CD1c-positive myeloid dendritic cell (primary cell): ENCODE measurements around the gene RPS6KA5.
A peak's percentile ranks its signal among the peaks of the same experiment; 100 is the strongest.
"Not testable (repeated sequence)": the region's sequence is repeated elsewhere in the genome, so short reads cannot be mapped to it uniquely, and the experiment has no call there.

Experiments
- DNase-seq: peaks from one replicate; pipeline ENCODE4 v3.0.0-alpha.2; 2016; ENCODE audit errors: extremely low spot score

RPS6KA5 gene

DNA sequence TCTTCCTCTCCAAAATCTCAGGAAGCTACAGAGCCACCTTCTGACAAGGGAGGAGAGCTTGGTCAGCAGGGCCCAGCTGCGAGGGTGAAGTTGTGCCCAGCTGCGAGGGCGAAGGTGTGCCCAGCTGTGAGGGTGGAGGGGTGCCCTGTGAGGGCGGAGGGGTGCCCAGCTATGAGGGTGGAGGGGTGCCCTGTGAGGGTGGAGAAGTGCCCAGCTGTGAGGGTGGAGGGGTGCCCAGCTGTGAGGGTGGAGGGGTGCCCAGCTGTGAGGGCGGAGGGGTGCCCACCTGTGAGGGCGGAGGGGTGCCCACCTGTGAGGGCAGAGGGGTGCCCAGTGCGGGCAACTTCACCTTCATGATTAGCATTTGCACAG lies 223.8 kb downstream of the RPS6KA5 start:
- no peak for DNase-seq

DNA sequence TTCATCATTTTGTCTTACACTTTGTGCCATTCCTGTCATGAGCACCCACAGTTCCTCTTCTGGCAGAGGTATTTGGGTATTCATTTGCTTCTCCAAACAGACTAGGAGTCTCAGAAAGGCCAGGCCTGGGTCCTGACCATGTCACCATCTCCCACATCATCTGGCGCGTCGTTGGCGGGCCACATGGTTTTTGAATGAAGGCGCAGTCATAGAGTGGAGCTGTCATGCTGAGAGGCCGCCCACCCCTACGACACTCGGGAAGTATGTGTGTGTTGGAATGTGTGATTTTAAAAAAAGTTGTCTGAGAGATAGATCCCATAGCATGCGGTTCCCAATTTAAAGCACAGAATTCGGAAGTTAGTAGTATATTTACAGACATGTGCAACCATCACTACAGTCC lies 228.6 kb downstream of the RPS6KA5 start:
- DNase-seq = no peak

- DNase-seq = no peak
Observed at GRCh38 chr14:90830931-90831701, 229.3 kb downstream of the RPS6KA5 start.

GRCh38 chr14:90829677-90830076 lies 230.8 kb downstream of the RPS6KA5 start:
- no peak for DNase-seq

GRCh38 chr14:90828642-90829487 lies 231.6 kb downstream of the RPS6KA5 start:
- peak; percentile 85 for DNase-seq

DNA sequence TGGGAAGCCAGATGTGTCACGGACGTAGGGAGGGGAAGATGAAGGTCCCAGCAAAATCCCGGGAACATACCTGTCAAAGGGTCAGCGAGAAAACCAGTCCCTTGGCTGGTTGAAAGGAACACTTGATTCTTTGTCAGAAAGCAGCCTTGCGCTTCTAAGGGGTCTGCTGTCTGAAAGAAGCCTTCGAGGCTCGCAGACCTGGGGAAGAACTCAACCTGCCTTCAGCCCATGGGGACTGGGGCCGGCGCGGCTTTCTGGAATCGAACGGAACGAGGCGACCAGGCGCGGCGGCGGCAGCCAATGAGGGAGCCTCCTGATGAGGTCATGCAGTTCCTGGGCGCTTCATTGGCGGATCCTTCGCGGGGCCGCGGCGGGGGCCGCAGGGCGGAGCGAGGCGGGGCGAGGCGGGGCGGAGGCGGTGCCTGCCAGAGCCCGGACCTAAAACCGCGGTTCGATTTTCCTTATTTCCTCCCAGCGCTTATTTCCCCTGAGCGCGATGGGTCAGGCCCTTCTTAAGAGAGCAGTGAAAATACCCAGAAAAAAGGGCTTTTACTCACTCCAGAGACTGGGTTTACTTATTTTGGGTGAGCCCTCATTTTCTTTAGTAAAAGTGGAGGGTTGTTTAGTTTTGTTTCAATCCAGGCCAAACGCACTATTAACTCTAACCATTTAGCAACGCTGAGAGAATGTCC lies 232.4 kb downstream of the RPS6KA5 start:
- peak; percentile 95 for DNase-seq

- not testable (repeated sequence) for DNase-seq
Observed at GRCh38 chr14:90823542-90823941, 236.9 kb downstream of the RPS6KA5 start.

DNA sequence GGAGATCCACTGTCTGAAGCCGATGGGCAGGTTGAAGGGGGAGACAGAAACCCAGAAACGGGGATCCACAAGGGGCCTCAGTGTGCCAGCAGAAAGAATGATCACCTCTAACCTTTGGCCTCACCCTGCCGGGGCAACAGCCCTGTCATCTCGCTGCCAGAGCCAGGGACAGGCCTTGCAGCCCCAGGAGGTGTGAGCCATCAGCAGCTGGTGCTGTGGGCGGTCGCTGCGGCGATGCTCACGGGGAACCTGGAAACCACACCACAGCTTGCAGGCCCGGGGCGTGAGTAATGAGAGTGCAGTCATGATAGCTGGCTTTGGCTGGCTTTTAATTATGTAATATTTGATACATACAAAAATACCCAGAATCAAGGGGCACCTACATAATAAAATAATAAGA lies 239.5 kb downstream of the RPS6KA5 start:
- DNase-seq = peak; percentile 65

DNA sequence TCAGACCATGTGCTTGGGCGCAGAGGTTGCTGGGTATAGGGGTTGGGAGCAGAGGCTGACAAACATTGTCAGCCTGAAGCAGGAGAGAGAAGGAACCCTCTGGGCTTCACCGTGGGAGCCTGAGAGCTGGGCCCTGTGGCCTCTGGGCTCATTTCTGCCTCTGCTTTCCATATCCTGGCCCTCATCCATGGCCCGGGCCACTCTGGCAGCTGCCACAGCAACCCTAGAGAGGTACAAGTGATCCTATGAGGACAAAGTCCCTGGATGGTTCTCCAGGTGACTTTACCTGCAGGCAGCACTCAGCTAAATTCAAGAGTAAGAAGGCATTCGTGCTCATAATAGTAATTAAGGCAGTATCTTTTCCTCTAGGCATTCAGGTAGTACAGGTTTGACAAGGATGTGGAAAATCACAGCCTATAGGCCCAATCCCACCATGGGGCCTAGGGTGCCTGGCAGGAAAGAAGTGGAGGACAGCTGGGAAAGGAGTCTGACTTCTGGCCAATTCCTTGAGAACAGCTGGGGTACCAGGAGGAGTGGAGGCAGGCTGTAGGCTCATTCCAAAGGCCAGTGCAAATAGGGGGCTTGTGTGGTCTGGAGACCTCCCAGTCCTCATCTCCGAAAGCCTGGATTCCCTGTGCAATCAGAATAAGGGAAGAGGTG lies 240.6 kb downstream of the RPS6KA5 start:
- DNase-seq = no peak

DNA sequence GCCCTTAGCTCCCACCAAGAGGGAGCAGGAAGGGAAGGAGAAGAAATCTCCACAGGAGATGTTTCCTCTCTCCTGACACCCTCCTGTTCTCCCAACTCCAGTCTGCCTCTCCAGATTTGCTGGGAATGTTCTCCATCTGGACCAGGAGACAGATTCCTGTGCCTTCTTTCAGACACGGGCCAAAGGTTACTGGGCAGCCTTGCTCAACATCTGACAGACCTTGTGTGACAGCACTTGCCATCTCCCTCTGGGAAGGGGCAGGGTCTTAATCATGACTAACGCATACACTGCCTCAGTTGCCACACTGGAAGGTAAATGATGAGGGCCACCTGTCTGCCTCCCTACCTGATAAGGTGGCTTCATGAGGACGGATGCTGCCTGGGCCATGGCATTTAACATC lies 241.7 kb downstream of the RPS6KA5 start:
- DNase-seq = no peak

DNA sequence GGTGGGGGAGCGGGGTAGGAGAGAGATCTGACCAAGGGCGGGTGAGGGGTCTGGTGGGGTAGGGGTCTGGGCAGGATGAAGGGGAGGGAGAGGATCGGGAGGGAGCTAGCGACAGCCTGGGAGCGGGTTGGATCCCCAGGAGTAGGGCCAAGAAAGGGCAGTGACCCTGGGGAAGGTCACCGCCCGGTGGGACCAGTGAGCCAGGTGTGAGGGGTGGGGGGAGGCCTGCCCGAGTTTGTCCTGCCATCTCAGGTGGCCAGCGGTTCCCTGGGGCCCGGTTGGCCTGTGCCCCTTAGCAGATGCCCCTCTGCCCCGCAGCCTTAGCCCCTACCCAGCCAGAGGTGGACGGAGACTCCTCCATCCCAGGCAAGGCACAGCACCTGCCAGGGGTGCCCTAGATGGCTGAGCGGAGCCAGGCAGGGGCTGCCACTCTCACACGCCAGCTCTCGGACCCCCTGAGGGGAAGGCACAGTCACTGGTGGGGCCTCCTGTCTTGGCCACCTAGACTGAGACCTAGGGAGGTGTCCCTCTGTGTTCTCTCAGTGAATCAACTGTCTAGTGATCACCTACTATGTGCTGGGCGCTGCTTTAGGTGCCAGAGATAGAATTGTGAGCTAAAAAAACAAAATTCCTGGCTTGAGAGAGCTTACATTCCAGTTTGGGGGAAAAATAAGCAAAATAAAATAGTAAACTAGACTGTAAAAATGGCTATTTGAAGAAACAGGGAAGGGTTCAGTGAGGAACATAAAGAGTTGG lies 243.6 kb downstream of the RPS6KA5 start:
- DNase-seq = no peak

DNA sequence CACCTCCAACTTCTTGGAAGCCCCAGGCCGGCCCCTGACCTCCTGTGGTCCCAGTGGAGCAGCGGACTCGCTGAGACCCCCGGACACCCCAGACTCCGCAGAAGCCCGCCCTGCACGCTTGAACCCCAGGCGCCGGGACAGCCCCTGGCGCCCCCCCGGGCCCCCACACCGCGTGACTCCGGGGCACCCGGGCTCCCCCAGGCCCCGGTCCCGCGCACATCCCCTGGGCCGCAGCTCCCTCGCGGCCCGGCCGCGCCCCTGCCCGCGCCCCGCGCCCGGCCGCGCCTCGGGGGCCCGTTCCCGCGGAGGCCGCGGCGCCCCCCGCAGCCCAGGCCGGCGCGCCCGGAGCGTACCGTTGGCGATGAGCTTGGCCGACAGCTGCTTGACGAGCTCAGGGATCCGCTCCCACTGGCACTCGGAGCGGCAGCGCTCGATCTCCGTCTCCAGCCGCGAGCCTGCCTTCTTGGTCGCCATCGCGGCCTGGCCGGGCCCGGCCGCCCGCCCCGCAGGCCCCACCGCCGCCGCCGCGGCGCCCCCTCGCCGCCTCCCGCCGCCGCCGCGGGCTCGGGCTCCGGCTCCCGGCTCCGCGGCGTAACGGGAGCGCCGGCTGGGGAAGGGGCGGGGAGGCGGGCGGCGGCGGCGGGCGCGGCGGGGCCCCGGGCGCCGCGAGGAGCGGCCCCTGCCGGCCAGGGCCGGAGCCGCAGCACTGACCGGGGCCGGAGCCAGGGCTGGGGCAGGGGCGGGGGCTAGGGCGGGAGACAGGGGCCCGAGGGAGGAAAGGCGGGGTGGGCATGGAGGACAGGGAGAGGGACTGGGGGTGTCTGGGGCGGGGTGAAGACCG lies 244.4 kb downstream of the RPS6KA5 start, which contains the start of gene TTC7B:
TSS of gene TTC7B (minus strand) at position 609 of the 841 bp plus-strand sequence. CDS start at position 474, 135 bp downstream.
- peak; percentile 69 for DNase-seq

- DNase-seq = no peak
Observed at GRCh38 chr14:90815572-90815821, 244.9 kb downstream of the RPS6KA5 start.

- no peak for DNase-seq
Observed at GRCh38 chr14:90814806-90815571, 245.5 kb downstream of the RPS6KA5 start.

DNA sequence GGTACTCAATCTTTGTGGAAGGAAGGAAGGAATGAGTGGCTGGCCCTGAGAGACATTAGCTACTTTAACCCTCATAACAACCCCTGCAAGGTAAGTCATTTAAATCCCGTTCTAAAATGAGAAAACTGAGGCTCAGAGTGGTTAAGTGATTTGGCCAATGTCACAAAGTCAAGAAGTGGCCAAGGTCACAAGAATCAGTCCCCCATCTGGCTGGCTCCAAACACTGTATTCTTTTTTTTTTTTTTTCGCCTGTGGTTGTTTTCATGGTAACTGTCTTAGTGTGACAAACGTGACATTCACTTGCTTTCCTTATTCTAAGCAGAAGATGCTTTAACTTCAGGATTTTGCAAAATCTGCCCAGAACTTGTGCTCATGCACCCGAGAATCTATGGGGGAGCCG lies 247.0 kb downstream of the RPS6KA5 start:
- no peak for DNase-seq

DNA sequence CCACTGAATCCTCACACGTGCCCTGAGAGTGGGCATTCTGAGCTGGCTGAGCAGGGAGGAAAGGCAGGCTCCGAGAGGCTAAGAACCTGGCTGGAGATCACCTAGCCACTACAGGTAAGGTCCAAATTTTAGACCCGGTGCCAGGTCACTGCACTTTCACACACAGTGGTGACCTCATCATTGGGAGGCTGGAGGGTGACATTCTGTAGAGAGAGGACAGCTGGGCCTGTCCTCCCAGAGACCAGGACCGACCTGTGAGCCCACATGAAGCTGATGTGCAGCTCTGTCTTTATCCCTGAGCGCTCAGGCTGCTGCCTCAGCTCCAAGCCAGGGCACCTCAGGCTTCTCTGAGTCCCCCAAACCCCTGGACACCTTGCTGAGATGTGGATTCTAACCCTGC lies 248.3 kb downstream of the RPS6KA5 start:
- DNase-seq = no peak

DNA sequence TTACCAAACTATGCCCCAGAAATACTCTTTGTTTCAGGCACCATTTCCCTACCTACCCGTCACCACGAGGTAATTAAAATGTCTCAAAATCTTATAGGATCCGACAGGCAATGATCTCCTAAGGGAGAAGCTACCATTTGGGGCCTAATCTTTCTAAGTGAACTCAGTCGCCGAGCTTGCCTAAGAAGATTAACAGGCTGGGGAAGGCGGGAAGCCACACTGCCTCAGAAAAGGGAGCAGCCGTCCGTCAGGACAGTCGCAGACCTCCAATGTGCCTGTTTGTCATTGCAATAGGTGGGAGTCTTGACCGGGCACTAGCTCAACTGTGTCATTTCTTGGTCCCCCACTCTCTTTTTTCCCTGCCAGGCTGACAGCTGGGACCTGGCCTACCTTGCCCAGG lies 248.8 kb downstream of the RPS6KA5 start:
- DNase-seq = no peak

DNA sequence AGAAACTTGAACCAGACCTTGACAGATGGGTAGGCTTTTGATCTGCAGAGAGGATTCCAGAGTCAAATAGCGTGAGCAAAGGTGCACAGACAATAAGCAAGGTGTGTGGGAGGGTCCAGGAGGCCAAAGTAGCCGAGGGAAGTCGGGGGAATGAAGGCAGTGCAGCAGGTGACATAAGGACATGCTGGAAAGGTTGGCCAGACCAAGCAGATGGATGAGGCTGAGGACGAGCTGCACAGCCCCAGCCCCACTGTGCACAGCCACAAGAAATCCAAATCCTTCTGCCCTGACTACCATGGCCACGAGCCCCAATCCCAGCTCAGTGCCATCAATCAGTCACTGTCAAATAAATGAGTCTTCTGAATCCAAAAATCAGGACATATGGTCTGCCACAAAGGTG lies 249.6 kb downstream of the RPS6KA5 start:
- DNase-seq = no peak

DNA sequence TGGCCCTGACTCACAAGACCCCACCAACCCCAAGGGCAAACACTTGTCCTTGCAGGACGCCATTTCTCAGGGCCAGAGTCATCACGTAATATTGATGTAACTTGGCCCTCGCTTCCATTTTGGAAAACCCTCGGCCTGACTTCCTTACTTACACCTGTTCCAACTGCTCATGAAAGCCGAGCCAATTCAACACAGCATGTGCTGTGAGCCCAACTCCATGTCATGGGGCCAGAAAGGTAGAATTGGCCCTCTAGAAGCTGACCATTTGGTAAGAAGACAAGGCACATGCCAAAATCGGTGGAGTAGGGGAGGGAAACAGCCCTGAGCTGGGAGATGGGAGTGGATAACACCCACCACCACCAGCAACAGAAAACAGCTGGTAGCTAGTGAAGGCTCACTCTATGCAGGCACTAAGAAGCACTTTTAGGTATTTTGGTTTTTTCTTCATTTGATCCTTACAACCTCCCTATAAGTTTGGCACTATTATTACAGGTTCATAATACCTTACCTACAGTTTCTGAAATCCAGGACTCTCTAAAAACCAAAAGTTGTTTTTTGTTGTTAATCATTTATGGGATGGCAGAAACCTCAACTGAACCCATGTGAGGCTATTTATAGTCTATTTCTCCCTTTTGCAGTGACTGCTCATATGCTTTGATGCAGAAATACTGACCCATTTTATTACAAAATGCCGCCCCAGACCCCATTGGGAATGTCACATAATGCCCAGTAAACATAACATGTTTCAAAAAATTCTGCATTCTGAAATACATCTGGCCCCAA lies 250.7 kb downstream of the RPS6KA5 start:
- no peak for DNase-seq
